Astrocyte of the spinal cord (primary cell): ENCODE data around the gene C1orf141.

Experiments
- DNase-seq: peaks from one replicate; pipeline ENCODE4 v3.0.0; 2011; ENCODE audit warnings: low read depth, low spot score
- H3K4me3 ChIP-seq: 2 replicates; pipeline ENCODE4 v1.5.1; 2011; ENCODE audit warnings: low read depth, mild to moderate bottlenecking, low read length, moderate library complexity
- in situ Hi-C: cut with HindIII; loops from 2 replicates; pipeline ENCODE4 v1.10.0; 2017; ENCODE audit warnings: low sequenced_read_pairs
- TF ChIP-seq, protein P1 (sequence below): IDR thresholded peaks from 2 replicates; pipeline ENCODE4 v1.5.1; 2012; ENCODE audit warnings: low read depth, mild to moderate bottlenecking, low read length, inconsistent platforms

Gene C1orf141

DNA sequence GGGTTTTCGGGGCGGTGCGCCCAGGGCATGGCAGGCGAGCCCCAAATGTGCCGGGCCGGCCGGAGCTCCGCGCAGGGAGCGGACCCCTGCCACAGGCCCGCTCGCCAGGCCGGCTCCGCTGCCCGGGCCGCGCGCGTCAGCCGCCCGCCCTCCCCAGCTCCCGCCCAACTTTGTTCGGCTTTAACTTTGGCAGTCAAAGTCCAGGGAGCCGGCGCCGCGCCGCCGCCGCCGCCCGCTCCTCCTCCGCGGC lies 81.3 kb downstream of the C1orf141 start:
- no peak for DNase-seq
- TF ChIP-seq, protein P1, sequence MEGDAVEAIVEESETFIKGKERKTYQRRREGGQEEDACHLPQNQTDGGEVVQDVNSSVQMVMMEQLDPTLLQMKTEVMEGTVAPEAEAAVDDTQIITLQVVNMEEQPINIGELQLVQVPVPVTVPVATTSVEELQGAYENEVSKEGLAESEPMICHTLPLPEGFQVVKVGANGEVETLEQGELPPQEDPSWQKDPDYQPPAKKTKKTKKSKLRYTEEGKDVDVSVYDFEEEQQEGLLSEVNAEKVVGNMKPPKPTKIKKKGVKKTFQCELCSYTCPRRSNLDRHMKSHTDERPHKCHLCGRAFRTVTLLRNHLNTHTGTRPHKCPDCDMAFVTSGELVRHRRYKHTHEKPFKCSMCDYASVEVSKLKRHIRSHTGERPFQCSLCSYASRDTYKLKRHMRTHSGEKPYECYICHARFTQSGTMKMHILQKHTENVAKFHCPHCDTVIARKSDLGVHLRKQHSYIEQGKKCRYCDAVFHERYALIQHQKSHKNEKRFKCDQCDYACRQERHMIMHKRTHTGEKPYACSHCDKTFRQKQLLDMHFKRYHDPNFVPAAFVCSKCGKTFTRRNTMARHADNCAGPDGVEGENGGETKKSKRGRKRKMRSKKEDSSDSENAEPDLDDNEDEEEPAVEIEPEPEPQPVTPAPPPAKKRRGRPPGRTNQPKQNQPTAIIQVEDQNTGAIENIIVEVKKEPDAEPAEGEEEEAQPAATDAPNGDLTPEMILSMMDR, result no peak
- H3K4me3 ChIP-seq, result peak overlapping the region; percentile 67
- in situ Hi-C loops, result no loop called here

- in situ Hi-C loops, result no loop called here
- H3K4me3 ChIP-seq, result peak overlapping the region; percentile 67
- TF ChIP-seq, protein P1, result no peak
- DNase-seq, result peak; percentile 46
Measured at GRCh38 chr1:67052741-67053534, 81.8 kb downstream of the C1orf141 start.

- in situ Hi-C loops, result no loop called here
- no peak overlapping the region for H3K4me3 ChIP-seq
- no peak for DNase-seq
- TF ChIP-seq, protein P1, result no peak
Measured at GRCh38 chr1:67051196-67051595, 83.6 kb downstream of the C1orf141 start.

- no peak overlapping the region for H3K4me3 ChIP-seq
- TF ChIP-seq, protein P1, result no peak
- no peak for DNase-seq
- in situ Hi-C loops, result no loop called here
Measured at GRCh38 chr1:67044631-67045270, 90.0 kb downstream of the C1orf141 start.

GRCh38 chr1:67043366-67043765 lies 91.4 kb downstream of the C1orf141 start:
- DNase-seq, result no peak
- TF ChIP-seq, protein P1, result no peak
- in situ Hi-C loops, result no loop called here
- H3K4me3 ChIP-seq, result no peak overlapping the region
